OCI-LY7 (cell line): ENCODE results near the gene INPP5K. TPM values are rescaled to one million over a fixed set of nuclear protein-coding genes. Genes with fewer than 3 reads are reported as not detected.
"Not testable (repeated sequence)": the region's sequence is repeated elsewhere in the genome, so short reads cannot be mapped to it uniquely, and the experiment has no call there.

Source experiments
- BruUV-seq: library from RNA; stranded (reverse); fragments of 400-500 nt; replicated peaks from 2 replicates; lab custom pipeline; 2021; lab: Mats Ljungman, UMichigan
- CTCF ChIA-PET: fragments of 300-600 bp; sonication (Branson Sonifier 250); formaldehyde crosslinking; loops from one replicate; lab custom pipeline; 2022; ENCODE audit warnings: antibody characterized with exemption; ENCODE audit not compliant: unreplicated experiment; lab: Charles Lee
- POLR2A ChIA-PET: fragments of 300-600 bp; sonication (Branson Sonifier 250); formaldehyde crosslinking; loops from one replicate; lab custom pipeline; 2022; ENCODE audit warnings: antibody characterized with exemption; lab: Charles Lee
- DNase-seq: peaks from one replicate; pipeline ENCODE4 v3.0.0-alpha.2; 2015; ENCODE audit warnings: low spot score
- H2AFZ ChIP-seq: fragments of 200-600 bp; sonication (generic), shearing (Covaris generic); 2 replicates; pipeline ENCODE4 v1.6.1; 2014; ENCODE audit warnings: mild to moderate bottlenecking, antibody characterized with exemption, low read length, moderate library complexity
- H3K27ac ChIP-seq: fragments of 200-600 bp; sonication (generic); 2 replicates; pipeline ENCODE4 v1.5.1; 2014; ENCODE audit warnings: mixed run types, low read depth, mild to moderate bottlenecking, moderate library complexity, low read length, inconsistent platforms; ENCODE audit not compliant: poor library complexity, severe bottlenecking
- H3K36me3 ChIP-seq: fragments of 200-600 bp; sonication (generic); 2 replicates; pipeline ENCODE4 v1.6.1; 2014; ENCODE audit warnings: mild to moderate bottlenecking, antibody characterized with exemption, low read length, moderate library complexity, mixed read lengths; ENCODE audit not compliant: insufficient read depth
- H3K4me1 ChIP-seq: fragments of 200-600 bp; sonication (generic); 2 replicates; pipeline ENCODE4 v1.5.1; 2014; ENCODE audit warnings: mild to moderate bottlenecking, low read length; ENCODE audit not compliant: insufficient read depth, poor library complexity, severe bottlenecking
- H3K4me2 ChIP-seq: fragments of 200-600 bp; sonication (generic); 2 replicates; pipeline ENCODE4 v1.6.1; 2014; ENCODE audit warnings: mild to moderate bottlenecking, low read length
- H3K4me3 ChIP-seq: fragments of 200-600 bp; sonication (generic); 2 replicates; pipeline ENCODE4 v1.5.1; 2014; ENCODE audit warnings: mild to moderate bottlenecking, low read depth, low read length; ENCODE audit not compliant: poor library complexity, severe bottlenecking
- H3K79me2 ChIP-seq: fragments of 200-600 bp; sonication (generic); 2 replicates; pipeline ENCODE4 v1.6.1; 2016; ENCODE audit warnings: low read depth, mild to moderate bottlenecking, low read length, moderate library complexity, mixed read lengths; ENCODE audit not compliant: insufficient read depth
- H3K9me2 ChIP-seq: fragments of 200-600 bp; sonication (generic); 2 replicates; pipeline ENCODE4 v1.6.1; 2016; ENCODE audit warnings: mild to moderate bottlenecking, low read length, mixed read lengths; ENCODE audit not compliant: insufficient read depth
- H3K9me3 ChIP-seq: fragments of 200-600 bp; sonication (generic); 2 replicates; pipeline ENCODE4 v1.6.1; 2014; ENCODE audit warnings: mild to moderate bottlenecking, mixed run types, low read length, mixed read lengths
- H4K20me1 ChIP-seq: fragments of 200-600 bp; sonication (generic); 2 replicates; pipeline ENCODE4 v1.6.1; 2014; ENCODE audit warnings: mild to moderate bottlenecking, antibody characterized with exemption, low read length, moderate library complexity, mixed read lengths; ENCODE audit not compliant: insufficient read depth
- CTCF ChIP-seq: fragments of 200-600 bp; sonication (generic); conservative IDR thresholded peaks from 2 replicates; pipeline ENCODE4 v1.5.1; 2014; ENCODE audit warnings: mild to moderate bottlenecking, antibody characterized with exemption, low read length, moderate library complexity, mixed read lengths
- EZH2phosphoT487 ChIP-seq: fragments of 200-600 bp; sonication (generic); IDR thresholded peaks from 2 replicates; pipeline ENCODE4 v1.6.1; 2018; ENCODE audit warnings: low read depth, borderline replicate concordance, mild to moderate bottlenecking, mixed run types, antibody characterized with exemption, low read length, moderate library complexity, mixed read lengths
- intact Hi-C: fragments of 100-400 bp; cut with micrococcal nuclease; formaldehyde crosslinking; loops from one replicate; pipeline ENCODE4 v1.10.0; 2022; ENCODE audit not compliant: unreplicated experiment
- total RNA-seq, 2 experiments: library from RNA; depleted of rRNA in 1 of 2; stranded (reverse); fragments of >200 nt in 1 of 2; shearing (Covaris generic) in 1 of 2; gene quantifications; 2 replicates each; pipeline ENCODE4 v1.2.3, GENCODE V29; 2014 to 2022

INPP5K gene
- total RNA-seq, 2 experiments from 2014 or later: 28.8 to 40.7 TPM

- no peaks in the 10 kb centered on the region for H3K9me2 ChIP-seq
- 0 out of 2 replicates have a peak, but pooled peaks cover under 1% of the 10 kb centered on the region for H3K36me3 ChIP-seq
- H3K79me2 ChIP-seq: peaks cover 6% of the 10 kb centered on the region; the same call in 1 of the 2 replicates
- H3K4me2 ChIP-seq: no peak overlapping the region
- no peaks in the 10 kb centered on the region for H4K20me1 ChIP-seq
- POLR2A ChIA-PET: interaction anchor here (0.7 kb wide), 1 partner anchor 150 kb away, joined by 4 read pairs; no protein-coding TSS in a partner anchor
- H2AFZ ChIP-seq: no peak overlapping the region
- intact Hi-C loops: no loop called here
- H3K4me3 ChIP-seq: no peak overlapping the region
- TF ChIP-seq EZH2phosphoT487 (no peak), CTCF (no peak)
- no peaks in the 10 kb centered on the region for H3K9me3 ChIP-seq
- CTCF ChIA-PET: no interaction called here
- no peak overlapping the region for H3K27ac ChIP-seq
- no peak for DNase-seq
- no TSS peak for BruUV-seq
- peaks cover 6% of the 10 kb centered on the region for H3K4me1 ChIP-seq
These were observed 4.6 kb downstream of the INPP5K start for GRCh38 chr17:1511756-1512321.

GRCh38 chr17:1511290-1511689 lies 5.1 kb downstream of the INPP5K start:
- Histone ChIP-seq H3K4me1 (peaks cover 6% of the 10 kb centered on the region), H3K4me3 (no peak overlapping the region), H3K9me2 (no peaks in the 10 kb centered on the region), H4K20me1 (no peaks in the 10 kb centered on the region), H3K4me2 (no peak overlapping the region), H3K9me3 (no peaks in the 10 kb centered on the region), H3K27ac (no peak overlapping the region), H3K79me2 (peaks cover 5% of the 10 kb centered on the region; the same call in 1 of the 2 replicates), H3K36me3 (0 out of 2 replicates have a peak, but pooled peaks cover 3% of the 10 kb centered on the region), H2AFZ (no peak overlapping the region)
- no peak for DNase-seq
- no TSS peak for BruUV-seq
- ChIA-PET CTCF (no interaction called here), POLR2A (no interaction called here)
- intact Hi-C loops: no loop called here
- TF ChIP-seq CTCF (no peak), EZH2phosphoT487 (no peak)

GRCh38 chr17:1509290-1509881 lies 7.0 kb downstream of the INPP5K start:
- DNase-seq: no peak
- Histone ChIP-seq H3K4me1 (no peaks in the 10 kb centered on the region), H3K9me3 (no peaks in the 10 kb centered on the region), H3K9me2 (no peaks in the 10 kb centered on the region), H4K20me1 (no peaks in the 10 kb centered on the region), H3K79me2 (no peaks in the 10 kb centered on the region), H3K4me3 (no peak overlapping the region), H3K36me3 (0 out of 2 replicates have a peak, but pooled peaks cover 3% of the 10 kb centered on the region), H3K4me2 (no peak overlapping the region), H2AFZ (no peak overlapping the region), H3K27ac (no peak overlapping the region)
- TF ChIP-seq CTCF: no peak
- TF ChIP-seq EZH2phosphoT487: no peak
- no TSS peak for BruUV-seq
- ChIA-PET POLR2A (interaction anchor here (0.6 kb wide), 2 partner anchors 513 to 826 kb away, joined by 3 read pairs; no protein-coding TSS in a partner anchor), CTCF (interaction anchor here (1.3 kb wide), 1 partner anchor 24 kb away, joined by 3 read pairs; no protein-coding TSS in a partner anchor)
- intact Hi-C loops: no loop called here

GRCh38 chr17:1508709-1509108 lies 7.7 kb downstream of the INPP5K start:
- H3K4me3 ChIP-seq, H3K4me2 ChIP-seq, H3K79me2 ChIP-seq, H3K4me1 ChIP-seq, H3K36me3 ChIP-seq, H2AFZ ChIP-seq, H3K9me3 ChIP-seq, CTCF ChIA-PET, intact Hi-C loops, H3K27ac ChIP-seq, BruUV-seq, DNase-seq, H4K20me1 ChIP-seq, H3K9me2 ChIP-seq: not testable (repeated sequence)
- POLR2A ChIA-PET: interaction anchor here (0.6 kb wide), 1 partner anchor 826 kb away, joined by 3 read pairs; no protein-coding TSS in a partner anchor
